ENCODE results near the gene COBL.

COBL gene

GRCh38 chr7:51162724-51163329 is 153.8 kb downstream of the COBL start:
- peak; percentile 77 for DNase-seq (ENCODE audit: extremely low read depth, low read depth)
- no peak overlapping the region for H3K4me3 ChIP-seq (replicated peaks; ENCODE audit: low read depth, low read length)
- TF ChIP-seq CTCF (IDR thresholded peaks at IDR 0.05; ENCODE audit: low read depth, low read length, missing control alignments), result peak; percentile 88

DNA sequence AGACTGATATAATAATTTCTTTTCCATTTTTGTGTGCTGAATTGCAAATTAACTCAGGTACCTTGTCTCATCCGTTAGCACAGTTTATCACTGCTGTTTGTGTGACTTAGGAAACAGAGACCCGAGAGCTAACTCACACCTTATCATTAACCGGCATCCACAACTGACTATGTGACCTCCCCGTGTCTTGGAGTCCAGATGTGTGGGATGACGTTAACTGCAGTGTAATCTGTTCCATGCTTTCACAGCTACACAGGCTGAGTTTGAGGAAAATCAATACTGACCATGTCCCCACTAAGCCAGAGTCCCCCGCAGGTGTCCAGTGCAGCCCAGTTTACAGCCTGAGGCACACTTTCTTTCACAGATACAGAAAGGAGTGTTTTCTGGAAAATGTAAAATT is 154.7 kb downstream of the COBL start:
- no peak for DNase-seq (ENCODE audit: extremely low read depth, low read depth)
- no peak overlapping the region for H3K4me3 ChIP-seq (replicated peaks; ENCODE audit: low read depth, low read length)
- no peak for TF ChIP-seq CTCF (IDR thresholded peaks at IDR 0.05; ENCODE audit: low read depth, low read length, missing control alignments)

DNA sequence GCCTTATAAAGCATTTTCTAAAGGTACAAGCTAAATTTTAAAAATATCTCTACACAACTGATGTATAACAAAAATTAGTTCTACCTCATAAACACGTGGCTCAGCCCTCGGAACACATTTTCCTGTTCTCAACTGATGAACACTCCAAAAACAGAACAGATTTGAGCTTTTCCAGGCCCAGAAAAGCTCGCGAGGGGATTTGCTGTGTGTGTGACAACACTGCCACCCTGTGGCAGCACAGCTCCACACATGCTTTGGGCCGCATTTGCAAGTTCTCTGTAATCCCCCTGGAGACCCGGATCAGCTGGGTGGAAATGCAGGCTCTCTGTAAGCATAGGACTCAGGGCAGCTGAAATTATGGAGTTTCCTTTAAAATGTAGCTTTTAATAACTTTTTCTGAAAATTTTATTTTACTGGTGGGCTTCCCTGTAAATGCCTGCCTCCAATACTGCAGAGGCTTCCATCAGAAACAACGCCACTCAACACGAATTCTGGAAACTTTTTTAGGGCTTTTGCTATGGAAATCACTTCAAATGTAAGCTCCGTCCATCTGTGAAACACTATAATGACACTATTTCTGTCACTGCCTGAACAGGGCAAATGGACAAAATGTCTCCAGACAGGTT is 155.5 kb downstream of the COBL start:
- peak; percentile 40 for DNase-seq (ENCODE audit: extremely low read depth, low read depth)
- TF ChIP-seq CTCF (IDR thresholded peaks at IDR 0.05; ENCODE audit: low read depth, low read length, missing control alignments), result peak; percentile 96
- H3K4me3 ChIP-seq (replicated peaks; ENCODE audit: low read depth, low read length), result no peak overlapping the region

DNA sequence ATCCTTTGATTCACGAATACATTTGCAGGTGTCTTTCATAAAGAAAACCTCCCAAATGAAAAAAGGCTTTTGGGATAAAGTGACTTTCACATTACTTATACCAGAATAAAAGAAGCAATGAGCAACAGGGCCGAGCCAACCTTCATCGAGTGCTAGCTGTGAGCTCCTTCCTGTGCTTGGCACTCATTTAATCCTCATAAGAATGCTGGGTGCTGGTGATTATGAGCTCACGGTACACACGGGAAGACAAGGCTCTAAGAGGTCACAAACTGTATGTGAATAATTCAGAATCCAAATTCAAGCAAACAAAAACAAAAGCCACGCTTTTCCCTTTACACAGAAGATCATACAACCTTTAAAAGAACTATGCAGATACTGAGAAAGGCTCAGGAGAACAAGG is 156.2 kb downstream of the COBL start:
- no peak overlapping the region for H3K4me3 ChIP-seq (replicated peaks; ENCODE audit: low read depth, low read length)
- TF ChIP-seq CTCF (IDR thresholded peaks at IDR 0.05; ENCODE audit: low read depth, low read length, missing control alignments), result no peak
- DNase-seq (ENCODE audit: extremely low read depth, low read depth), result no peak

DNA sequence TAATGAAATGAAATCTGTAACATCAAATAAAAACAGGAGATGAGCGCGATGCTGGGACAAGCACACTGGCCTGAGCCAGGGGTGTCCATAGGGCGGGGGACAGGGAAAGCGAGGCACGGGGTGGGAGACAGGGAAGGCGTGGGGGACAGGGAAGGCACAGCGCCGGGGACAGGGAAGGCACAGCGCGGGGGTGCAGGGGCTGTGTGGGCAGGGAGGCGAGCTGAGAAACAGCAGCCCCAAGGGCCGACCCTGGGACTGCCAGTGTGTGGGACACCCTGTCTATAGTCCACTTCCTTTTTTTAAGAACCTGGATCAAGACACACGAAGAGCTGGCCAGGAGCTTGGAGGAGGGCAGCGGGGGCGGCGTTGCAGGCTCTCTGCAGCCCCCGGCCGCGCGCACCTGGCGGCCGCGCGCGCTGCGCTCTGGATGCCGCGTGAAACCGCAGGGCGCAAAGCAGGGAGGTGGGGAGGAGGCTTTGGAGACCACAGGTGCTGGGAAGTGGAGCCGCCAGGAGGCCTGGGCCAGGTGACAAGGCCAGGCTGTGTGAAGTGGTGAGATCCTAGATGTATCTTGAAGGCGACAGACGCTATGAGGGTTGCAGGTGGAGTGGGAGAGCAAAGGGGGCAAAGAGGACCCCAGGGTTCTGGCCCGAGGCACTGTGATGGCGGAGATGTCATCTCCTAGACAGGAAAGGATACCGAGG is 157.7 kb downstream of the COBL start:
- DNase-seq (ENCODE audit: extremely low read depth, low read depth), result no peak
- no peak overlapping the region for H3K4me3 ChIP-seq (replicated peaks; ENCODE audit: low read depth, low read length)
- TF ChIP-seq CTCF (IDR thresholded peaks at IDR 0.05; ENCODE audit: low read depth, low read length, missing control alignments), result no peak

GRCh38 chr7:51158211-51158610 is 158.4 kb downstream of the COBL start:
- H3K4me3 ChIP-seq (replicated peaks; ENCODE audit: low read depth, low read length), result no peak overlapping the region
- no peak for DNase-seq (ENCODE audit: extremely low read depth, low read depth)
- TF ChIP-seq CTCF (IDR thresholded peaks at IDR 0.05; ENCODE audit: low read depth, low read length, missing control alignments), result no peak

Measured in HFF-Myc (cell line).